ENCODE measurements around the gene CROCC2.

The CROCC2 gene

DNA sequence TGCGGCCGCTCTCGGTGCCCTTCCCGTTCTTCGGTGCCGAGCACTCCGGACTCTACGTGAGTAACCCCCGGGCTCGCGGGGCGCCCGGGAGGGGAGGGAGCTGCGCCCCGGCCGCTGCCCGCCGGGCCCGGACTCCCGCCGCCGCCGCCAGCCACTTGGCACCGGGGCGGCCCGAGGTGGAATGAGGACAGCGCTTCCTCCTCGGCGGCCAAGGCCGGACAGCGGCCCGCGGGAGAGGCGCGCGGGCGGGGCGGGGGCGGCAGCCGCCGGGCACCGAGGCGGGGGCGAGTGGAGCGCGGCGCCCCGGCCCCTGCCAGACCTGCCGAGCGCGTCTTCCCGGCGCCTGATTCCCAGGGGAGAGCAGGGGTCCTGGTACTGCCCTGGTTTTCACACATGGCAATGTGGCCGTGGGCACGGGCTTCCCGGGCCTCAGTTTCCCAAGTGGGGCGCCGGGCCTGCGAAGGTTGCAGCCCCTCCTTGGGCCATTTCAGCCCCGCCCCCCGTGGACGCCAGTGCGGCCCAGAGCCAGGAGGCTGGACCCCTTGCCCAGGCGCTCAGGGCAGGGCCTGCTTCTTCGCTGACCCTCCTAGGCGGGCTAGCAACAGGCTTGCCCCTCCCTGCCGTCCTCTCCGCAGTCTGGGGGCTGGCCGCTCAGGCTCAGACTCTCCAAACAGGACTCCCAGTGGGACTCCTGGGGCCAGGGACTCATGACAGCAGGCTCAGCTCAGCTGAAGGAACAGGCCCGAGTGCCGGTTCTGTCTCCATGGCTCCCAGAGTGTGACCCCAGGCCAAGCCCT, 93.1 kb downstream of the CROCC2 start:
- peak overlapping the region; percentile 83 for H3K4me3 ChIP-seq (ENCODE audit: low read depth, low read length)
- H3K27me3 ChIP-seq (ENCODE audit: control insufficient read depth, insufficient read depth, low read length), result peaks cover 33% of the 10 kb centered on the region
- H3K4me1 ChIP-seq (ENCODE audit: control insufficient read depth, insufficient read depth, low read length), result peaks cover 3% of the 10 kb centered on the region; the same call in 1 of the 2 replicates
- no peak overlapping the region for H3K9ac ChIP-seq (ENCODE audit: low read depth, low read length)
- H3K9me3 ChIP-seq (ENCODE audit: control insufficient read depth, insufficient read depth, low read length), result peaks cover 9% of the 10 kb centered on the region
- no peak overlapping the region for H3K27ac ChIP-seq (ENCODE audit: low read depth, low read length)
- H3K36me3 ChIP-seq (ENCODE audit: control insufficient read depth, insufficient read depth, low read length), result no peaks in the 10 kb centered on the region

DNA sequence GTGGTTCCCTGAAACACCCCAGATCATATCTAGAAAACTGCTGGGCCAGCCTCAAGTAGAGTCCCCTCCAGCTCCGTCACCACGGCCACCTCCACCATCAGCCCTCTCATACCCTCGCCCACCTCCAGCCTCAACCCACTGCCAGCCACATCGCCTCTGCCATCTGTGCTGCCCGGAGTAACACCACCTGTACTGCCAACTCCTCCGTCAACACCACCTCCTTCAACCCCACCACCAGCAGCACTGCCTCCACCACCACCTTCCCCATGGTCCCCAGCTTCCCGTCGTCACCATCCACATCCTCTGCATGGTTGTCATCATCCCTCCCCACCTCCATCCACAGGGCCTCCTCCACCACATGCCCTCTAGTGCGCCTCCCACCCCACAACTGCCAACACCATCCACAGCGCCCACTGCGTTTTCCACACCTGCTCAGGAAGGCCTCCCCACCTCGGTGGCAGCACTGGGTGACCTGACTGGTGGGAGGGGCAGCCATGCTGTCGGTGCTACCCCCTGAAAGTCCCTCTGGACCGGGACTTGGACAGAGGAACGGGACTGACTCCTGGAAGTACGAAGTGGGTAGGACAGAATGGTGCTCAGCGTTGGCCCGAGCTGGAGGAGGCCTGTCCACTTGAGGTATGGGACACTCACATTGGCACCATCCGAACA, 93.9 kb downstream of the CROCC2 start:
- Histone ChIP-seq H3K4me1 (ENCODE audit: control insufficient read depth, insufficient read depth, low read length) (peaks cover 3% of the 10 kb centered on the region; the same call in 1 of the 2 replicates), H3K27me3 (ENCODE audit: control insufficient read depth, insufficient read depth, low read length) (peaks cover 33% of the 10 kb centered on the region), H3K9ac (ENCODE audit: low read depth, low read length) (no peak overlapping the region), H3K27ac (ENCODE audit: low read depth, low read length) (no peak overlapping the region), H3K36me3 (ENCODE audit: control insufficient read depth, insufficient read depth, low read length) (no peaks in the 10 kb centered on the region), H3K9me3 (ENCODE audit: control insufficient read depth, insufficient read depth, low read length) (peaks cover 9% of the 10 kb centered on the region), H3K4me3 (ENCODE audit: low read depth, low read length) (no peak overlapping the region)

DNA sequence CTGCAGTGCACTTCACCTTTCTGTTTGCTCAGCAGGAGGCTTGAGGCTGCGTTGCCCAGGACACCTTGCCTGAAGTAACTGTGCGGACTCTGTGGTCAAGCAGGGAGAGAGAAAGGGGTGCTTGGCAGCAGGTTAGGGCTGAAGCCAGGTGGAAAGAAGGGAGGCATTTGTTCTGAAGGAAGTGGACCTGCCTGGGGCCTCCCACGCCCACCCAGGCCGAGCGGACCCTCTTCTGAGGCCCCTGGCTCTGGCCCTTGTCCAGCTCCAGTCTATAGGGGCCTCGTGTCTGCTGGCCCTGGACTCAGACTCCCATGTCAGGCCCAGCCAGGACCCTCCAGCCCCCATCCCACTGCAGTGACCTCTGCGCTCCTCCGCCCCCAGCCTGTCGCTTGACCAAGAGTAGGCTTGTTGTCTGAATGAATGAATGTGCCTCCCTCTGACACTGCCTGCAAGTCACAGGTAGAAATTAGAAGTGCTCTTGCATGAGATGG, 94.7 kb downstream of the CROCC2 start:
- Histone ChIP-seq H3K4me1 (ENCODE audit: control insufficient read depth, insufficient read depth, low read length) (peaks cover 3% of the 10 kb centered on the region; the same call in 1 of the 2 replicates), H3K27me3 (ENCODE audit: control insufficient read depth, insufficient read depth, low read length) (peaks cover 33% of the 10 kb centered on the region), H3K36me3 (ENCODE audit: control insufficient read depth, insufficient read depth, low read length) (no peaks in the 10 kb centered on the region), H3K9ac (ENCODE audit: low read depth, low read length) (no peak overlapping the region), H3K4me3 (ENCODE audit: low read depth, low read length) (no peak overlapping the region), H3K9me3 (ENCODE audit: control insufficient read depth, insufficient read depth, low read length) (peaks cover 15% of the 10 kb centered on the region), H3K27ac (ENCODE audit: low read depth, low read length) (no peak overlapping the region)

DNA sequence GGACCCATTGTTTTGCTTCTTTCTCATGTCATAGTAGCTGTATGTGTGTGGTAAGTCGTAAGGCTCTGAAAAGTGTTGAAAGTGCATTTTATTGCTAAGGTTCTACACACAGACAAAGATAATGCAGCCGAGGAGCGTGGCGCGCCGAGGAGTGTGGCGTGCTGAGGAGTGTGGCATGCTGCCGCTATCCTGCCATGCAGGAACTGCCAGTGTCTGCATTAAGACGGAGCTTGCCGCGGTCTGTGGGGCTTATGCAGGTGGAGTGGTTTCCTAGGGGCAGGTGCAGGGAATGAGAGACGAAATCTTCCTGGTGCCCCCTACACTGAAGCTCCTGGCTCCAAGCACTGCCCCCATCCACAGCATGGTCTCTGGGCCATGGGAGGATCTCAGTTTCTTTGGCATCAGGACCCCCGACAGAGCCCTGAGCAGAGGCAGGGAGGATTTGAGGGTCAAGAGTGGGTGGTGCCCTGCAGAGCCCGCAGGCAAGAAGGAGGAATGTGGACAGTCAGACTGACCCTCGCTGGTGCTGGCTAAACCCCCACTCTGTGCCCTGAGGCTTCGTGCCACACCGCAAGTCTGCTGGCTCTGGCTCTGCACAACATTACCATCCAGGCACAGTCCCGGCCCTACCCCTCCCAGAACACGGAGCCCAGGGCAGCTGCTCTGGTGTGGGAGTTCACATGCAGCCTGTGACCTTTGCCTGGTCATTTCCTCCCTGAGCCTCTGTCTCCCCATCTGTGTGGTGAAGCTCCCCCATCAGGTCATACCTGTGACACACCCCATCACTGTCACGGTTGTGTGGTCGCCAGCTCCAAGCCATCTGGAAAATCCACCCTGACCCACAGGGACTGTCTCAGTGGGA, 95.5 kb downstream of the CROCC2 start:
- H3K9ac ChIP-seq (ENCODE audit: low read depth, low read length), result no peak overlapping the region

DNA sequence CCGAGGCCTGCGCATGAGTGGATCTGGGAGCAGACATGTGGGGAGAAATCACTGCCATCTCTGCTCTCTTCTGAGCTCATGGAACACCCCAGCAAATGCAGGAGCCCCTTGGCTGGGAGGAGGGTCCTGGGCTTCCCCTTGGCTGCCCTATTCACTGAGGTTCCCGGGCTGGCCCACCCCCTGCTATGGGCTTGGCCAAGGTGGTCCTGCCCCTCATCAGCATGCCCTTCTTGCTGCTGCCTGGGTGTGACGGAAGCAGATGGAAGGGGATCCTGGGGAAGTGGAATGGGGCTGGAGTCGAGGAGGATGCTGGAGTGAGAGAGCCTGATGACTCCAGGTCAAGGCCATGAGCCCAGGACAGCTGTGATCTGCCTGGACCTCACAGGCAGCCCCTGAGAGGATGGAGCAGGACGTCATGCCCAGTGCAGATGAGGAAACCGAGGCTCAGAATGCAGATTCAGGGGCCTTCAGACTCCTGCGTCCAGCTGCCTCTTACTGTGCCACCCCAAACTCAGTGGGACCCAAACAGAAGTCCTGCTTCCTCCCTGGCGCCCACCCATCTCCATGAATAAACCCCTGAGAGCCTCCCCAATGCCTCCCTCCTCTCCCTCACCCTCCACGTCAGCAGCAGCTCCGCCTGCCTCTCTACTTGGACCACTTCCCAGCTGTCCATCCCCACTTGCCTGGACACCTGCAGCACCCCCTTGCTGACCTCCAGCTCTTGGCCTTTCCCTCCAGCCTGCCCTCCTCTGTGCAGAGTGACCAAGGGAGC, 96.3 kb downstream of the CROCC2 start:
- Histone ChIP-seq H3K9me3 (ENCODE audit: control insufficient read depth, insufficient read depth, low read length) (peaks cover 15% of the 10 kb centered on the region), H3K9ac (ENCODE audit: low read depth, low read length) (no peak overlapping the region), H3K4me3 (ENCODE audit: low read depth, low read length) (no peak overlapping the region), H3K4me1 (ENCODE audit: control insufficient read depth, insufficient read depth, low read length) (peaks cover 3% of the 10 kb centered on the region; the same call in 1 of the 2 replicates), H3K36me3 (ENCODE audit: control insufficient read depth, insufficient read depth, low read length) (no peaks in the 10 kb centered on the region), H3K27ac (ENCODE audit: low read depth, low read length) (no peak overlapping the region), H3K27me3 (ENCODE audit: control insufficient read depth, insufficient read depth, low read length) (peaks cover 25% of the 10 kb centered on the region)

More for the DNA sequence above, 95.5 kb downstream of the CROCC2 start:
- H3K27me3 ChIP-seq (ENCODE audit: control insufficient read depth, insufficient read depth, low read length), result peaks cover 33% of the 10 kb centered on the region
- H3K36me3 ChIP-seq (ENCODE audit: control insufficient read depth, insufficient read depth, low read length), result no peaks in the 10 kb centered on the region
- H3K4me1 ChIP-seq (ENCODE audit: control insufficient read depth, insufficient read depth, low read length), result peaks cover 3% of the 10 kb centered on the region; the same call in 1 of the 2 replicates
- H3K9me3 ChIP-seq (ENCODE audit: control insufficient read depth, insufficient read depth, low read length), result peaks cover 15% of the 10 kb centered on the region
- no peak overlapping the region for H3K27ac ChIP-seq (ENCODE audit: low read depth, low read length)
- no peak overlapping the region for H3K4me3 ChIP-seq (ENCODE audit: low read depth, low read length)

DNA sequence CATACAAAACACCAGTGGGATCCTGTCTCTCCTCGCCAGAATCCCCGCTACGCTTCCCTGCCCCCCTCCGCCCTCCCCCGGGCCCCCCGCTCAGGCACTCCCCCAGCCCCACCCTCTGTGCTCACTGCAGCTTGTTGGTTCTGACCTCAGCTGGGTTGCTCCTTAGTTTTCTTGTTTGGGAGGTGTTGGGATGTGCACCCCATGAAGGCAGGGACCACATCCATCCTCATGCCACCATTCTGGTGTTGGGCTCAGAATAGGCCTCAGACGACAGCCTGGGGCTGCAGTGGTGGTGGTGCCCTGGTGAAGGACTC, 96.9 kb downstream of the CROCC2 start:
- H3K4me3 ChIP-seq (ENCODE audit: low read depth, low read length), result no peak overlapping the region
- no peak overlapping the region for H3K9ac ChIP-seq (ENCODE audit: low read depth, low read length)
- no peak overlapping the region for H3K27ac ChIP-seq (ENCODE audit: low read depth, low read length)
- H3K4me1 ChIP-seq (ENCODE audit: control insufficient read depth, insufficient read depth, low read length), result peaks cover 1% of the 10 kb centered on the region; the same call in 1 of the 2 replicates
- no peaks in the 10 kb centered on the region for H3K36me3 ChIP-seq (ENCODE audit: control insufficient read depth, insufficient read depth, low read length)
- H3K9me3 ChIP-seq (ENCODE audit: control insufficient read depth, insufficient read depth, low read length), result peaks cover 15% of the 10 kb centered on the region
- peaks cover 20% of the 10 kb centered on the region for H3K27me3 ChIP-seq (ENCODE audit: control insufficient read depth, insufficient read depth, low read length)

DNA sequence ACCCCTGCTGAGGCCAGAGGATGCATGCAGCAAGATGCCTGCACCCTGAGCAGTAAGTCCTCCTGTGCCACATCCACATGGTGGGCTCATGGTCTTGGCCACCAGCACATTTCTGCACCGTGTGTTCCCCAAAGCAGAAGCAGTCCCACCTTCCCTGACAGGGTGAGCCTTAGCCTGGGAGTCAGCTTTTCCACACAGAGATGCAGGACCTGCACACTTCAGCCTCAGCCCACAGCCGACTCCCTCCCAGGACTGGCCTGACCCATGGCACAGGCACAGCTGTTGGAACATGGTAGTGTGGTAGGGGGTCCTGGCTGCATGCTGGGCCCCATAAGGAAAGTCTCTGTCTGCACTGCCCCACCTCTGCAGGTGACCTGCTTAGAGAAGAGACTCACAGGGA, 97.2 kb downstream of the CROCC2 start:
- no peak overlapping the region for H3K4me3 ChIP-seq (ENCODE audit: low read depth, low read length)
- no peaks in the 10 kb centered on the region for H3K36me3 ChIP-seq (ENCODE audit: control insufficient read depth, insufficient read depth, low read length)
- peaks cover 18% of the 10 kb centered on the region for H3K27me3 ChIP-seq (ENCODE audit: control insufficient read depth, insufficient read depth, low read length)
- H3K27ac ChIP-seq (ENCODE audit: low read depth, low read length), result no peak overlapping the region
- no peaks in the 10 kb centered on the region for H3K4me1 ChIP-seq (ENCODE audit: control insufficient read depth, insufficient read depth, low read length)
- no peak overlapping the region for H3K9ac ChIP-seq (ENCODE audit: low read depth, low read length)
- peaks cover 15% of the 10 kb centered on the region for H3K9me3 ChIP-seq (ENCODE audit: control insufficient read depth, insufficient read depth, low read length)

DNA sequence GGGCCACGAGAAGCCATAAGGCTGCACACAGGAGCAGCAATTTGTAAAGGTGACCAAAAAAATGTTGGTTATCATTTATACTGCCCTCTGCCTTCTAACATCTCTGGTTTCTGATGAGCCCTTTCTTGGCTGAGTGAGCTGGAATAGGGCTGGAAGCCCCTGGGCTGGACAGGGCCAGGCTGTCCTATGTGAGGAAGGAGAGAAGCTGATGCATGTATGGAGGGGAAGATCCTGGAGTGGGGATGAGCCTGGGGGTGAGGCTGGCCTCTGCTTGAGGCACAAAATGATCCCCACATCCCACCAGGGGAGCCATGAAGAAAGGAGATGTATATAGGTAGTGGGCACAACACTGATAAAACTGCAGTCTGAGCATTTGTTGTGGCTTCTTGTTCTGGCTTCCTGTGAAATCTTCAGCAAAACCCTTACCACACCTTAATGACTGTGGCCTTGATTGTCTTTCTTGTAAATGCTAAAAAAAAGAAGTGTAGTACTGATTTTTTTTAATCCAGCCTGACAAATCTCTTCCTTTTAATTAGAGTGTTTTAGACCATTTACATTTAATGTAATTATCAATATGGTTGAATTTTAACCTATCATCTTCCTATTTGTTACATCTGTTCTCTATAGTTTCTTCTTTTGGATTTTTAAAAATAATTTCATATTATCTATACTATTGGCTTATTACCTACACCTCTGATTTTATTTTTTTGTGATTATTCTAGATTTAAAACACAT, 97.9 kb downstream of the CROCC2 start:
- Histone ChIP-seq H3K27ac (ENCODE audit: low read depth, low read length) (no peak overlapping the region), H3K27me3 (ENCODE audit: control insufficient read depth, insufficient read depth, low read length) (peaks cover 18% of the 10 kb centered on the region), H3K9ac (ENCODE audit: low read depth, low read length) (no peak overlapping the region), H3K36me3 (ENCODE audit: control insufficient read depth, insufficient read depth, low read length) (no peaks in the 10 kb centered on the region), H3K4me1 (ENCODE audit: control insufficient read depth, insufficient read depth, low read length) (no peaks in the 10 kb centered on the region), H3K4me3 (ENCODE audit: low read depth, low read length) (no peak overlapping the region), H3K9me3 (ENCODE audit: control insufficient read depth, insufficient read depth, low read length) (peaks cover 15% of the 10 kb centered on the region)

DNA sequence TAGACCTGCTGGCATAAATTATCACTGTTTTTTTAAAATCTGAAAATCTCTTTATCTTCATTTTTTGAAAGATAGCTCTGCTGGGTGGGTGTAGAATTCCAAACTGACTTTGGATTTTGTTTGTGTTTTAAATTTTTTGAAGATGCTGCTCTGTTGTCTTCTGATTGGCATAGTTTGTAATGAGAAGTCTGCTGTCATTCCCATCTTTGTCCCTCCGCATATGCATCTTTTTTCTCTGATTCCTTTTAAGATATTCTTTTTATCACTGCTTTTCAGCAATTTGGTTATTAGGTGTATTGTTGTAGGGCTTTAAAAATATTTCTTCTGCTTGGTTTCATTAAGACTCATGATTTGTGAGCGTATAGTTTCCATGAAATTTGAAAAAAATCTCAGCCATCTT, 99.4 kb downstream of the CROCC2 start:
- H3K36me3 ChIP-seq (ENCODE audit: control insufficient read depth, insufficient read depth, low read length), result no peaks in the 10 kb centered on the region
- H3K4me3 ChIP-seq (ENCODE audit: low read depth, low read length), result no peak overlapping the region
- H3K27ac ChIP-seq (ENCODE audit: low read depth, low read length), result no peak overlapping the region
- H3K9me3 ChIP-seq (ENCODE audit: control insufficient read depth, insufficient read depth, low read length), result peaks cover 15% of the 10 kb centered on the region
- peaks cover 3% of the 10 kb centered on the region for H3K27me3 ChIP-seq (ENCODE audit: control insufficient read depth, insufficient read depth, low read length)
- no peak overlapping the region for H3K9ac ChIP-seq (ENCODE audit: low read depth, low read length)
- H3K4me1 ChIP-seq (ENCODE audit: control insufficient read depth, insufficient read depth, low read length), result peaks cover 12% of the 10 kb centered on the region

DNA sequence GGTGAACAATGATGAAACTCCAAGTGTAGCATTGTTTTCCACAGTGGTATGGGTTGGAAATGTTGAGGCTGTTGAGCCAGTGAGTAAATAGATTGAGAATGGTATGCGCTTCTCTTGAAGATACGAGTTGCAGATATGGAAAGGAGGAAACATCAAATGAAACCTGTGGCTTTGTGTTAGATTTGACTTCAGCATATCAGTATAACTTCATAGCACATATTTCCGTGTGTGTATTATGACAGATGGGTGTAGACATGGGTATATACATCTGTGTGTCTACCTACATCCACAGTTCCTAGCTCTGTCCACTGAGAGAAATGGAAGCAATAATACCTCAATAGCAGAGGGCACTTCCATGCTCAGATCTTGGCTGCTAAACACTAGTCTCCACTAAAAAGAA, 100.3 kb downstream of the CROCC2 start:
- H3K27me3 ChIP-seq (ENCODE audit: control insufficient read depth, insufficient read depth, low read length), result no peaks in the 10 kb centered on the region; the same call in 1 of the 2 replicates
- H3K9me3 ChIP-seq (ENCODE audit: control insufficient read depth, insufficient read depth, low read length), result peaks cover 15% of the 10 kb centered on the region
- no peak overlapping the region for H3K4me3 ChIP-seq (ENCODE audit: low read depth, low read length)
- no peak overlapping the region for H3K27ac ChIP-seq (ENCODE audit: low read depth, low read length)
- H3K36me3 ChIP-seq (ENCODE audit: control insufficient read depth, insufficient read depth, low read length), result no peaks in the 10 kb centered on the region
- H3K4me1 ChIP-seq (ENCODE audit: control insufficient read depth, insufficient read depth, low read length), result peaks cover 14% of the 10 kb centered on the region
- no peak overlapping the region for H3K9ac ChIP-seq (ENCODE audit: low read depth, low read length)
